ENCODE results near the gene CLN5.
"Not testable (repeated sequence)": the region's sequence is repeated elsewhere in the genome, so short reads cannot be mapped to it uniquely, and the experiment has no call there.

CLN5 gene

GRCh38 chr13:76991796-76992547, at the start of gene CLN5:
Gene CLN5, plus strand, starts transcription at chr13:76992081. Its CDS starts 18 bp downstream, at chr13:76992099.
- DNase-seq (ENCODE audit: extremely low read depth in 1 of 2, low read depth in 1 of 2): peak; percentile 83 to 89

DNA sequence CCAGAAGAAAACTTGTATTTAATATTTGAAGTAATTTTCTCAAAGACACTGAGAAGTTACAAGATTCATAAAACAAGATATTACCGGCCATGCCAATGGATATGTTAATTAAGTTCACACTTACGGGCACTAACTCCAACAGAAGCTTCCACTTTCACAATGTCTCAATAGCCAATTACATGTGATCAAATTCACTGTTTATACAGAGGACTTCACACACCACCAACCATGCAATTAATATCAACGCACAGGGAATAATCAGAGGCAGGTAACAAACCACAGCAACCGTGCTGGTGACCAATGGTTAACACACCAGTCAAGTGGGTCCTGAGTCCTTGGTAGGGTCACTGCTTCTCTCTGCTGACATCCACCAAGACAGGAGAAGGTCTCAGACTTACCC, 49.5 kb upstream of the CLN5 start:
- no peak for DNase-seq (ENCODE audit: extremely low read depth in 1 of 2, low read depth in 1 of 2)

- no peak for DNase-seq (ENCODE audit: extremely low read depth in 1 of 2, low read depth in 1 of 2)
Measured at GRCh38 chr13:76943646-76944045, 48.2 kb upstream of the CLN5 start.

GRCh38 chr13:76944456-76944855, 47.4 kb upstream of the CLN5 start:
- no peak for DNase-seq (ENCODE audit: extremely low read depth in 1 of 2, low read depth in 1 of 2)

DNA sequence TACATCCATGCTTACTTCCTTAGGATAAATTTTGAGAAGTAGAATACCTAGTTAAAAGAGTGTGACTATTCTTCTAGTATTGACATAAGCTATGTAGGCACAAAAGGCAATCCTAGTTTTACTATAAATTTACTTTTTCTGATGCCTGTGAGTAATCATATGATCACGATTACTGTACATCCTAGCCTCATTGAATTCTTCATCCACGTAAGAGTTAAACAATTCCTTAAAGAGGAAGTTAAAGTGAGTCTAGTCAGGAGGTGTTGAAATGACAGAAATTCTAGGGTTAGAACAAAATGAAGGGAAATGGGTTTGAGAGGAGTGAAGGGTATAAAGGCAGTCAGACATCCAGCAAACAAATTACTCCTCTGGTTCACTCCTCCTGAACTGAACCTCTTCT, 43.7 kb upstream of the CLN5 start, which contains the start of gene ACOD1:
Gene ACOD1 (plus strand): TSS at position 363 of the 400 bp plus-strand sequence. CDS start 48 bp downstream, outside the sequence.
- DNase-seq (ENCODE audit: extremely low read depth in 1 of 2, low read depth in 1 of 2): no peak

DNA sequence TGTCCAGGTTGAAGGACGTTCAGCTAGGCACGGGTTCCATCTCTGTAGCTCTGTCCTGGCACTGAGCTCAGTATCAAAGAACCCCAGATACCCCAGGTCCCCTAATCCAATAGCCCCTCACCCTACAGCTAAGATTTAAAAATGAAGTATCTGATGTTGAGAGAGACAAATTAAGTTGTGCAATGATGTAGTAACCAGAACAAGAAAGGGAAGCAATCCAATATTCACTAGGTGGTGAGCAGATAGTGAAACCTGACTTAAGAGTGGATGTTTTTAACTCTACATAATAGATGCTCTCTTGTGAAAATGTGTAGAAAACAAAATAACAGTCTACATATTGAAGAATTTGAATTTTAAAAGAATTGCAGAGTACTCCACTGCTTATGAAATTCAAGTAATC, 41.8 kb upstream of the CLN5 start:
- no peak for DNase-seq (ENCODE audit: extremely low read depth in 1 of 2, low read depth in 1 of 2)

DNA sequence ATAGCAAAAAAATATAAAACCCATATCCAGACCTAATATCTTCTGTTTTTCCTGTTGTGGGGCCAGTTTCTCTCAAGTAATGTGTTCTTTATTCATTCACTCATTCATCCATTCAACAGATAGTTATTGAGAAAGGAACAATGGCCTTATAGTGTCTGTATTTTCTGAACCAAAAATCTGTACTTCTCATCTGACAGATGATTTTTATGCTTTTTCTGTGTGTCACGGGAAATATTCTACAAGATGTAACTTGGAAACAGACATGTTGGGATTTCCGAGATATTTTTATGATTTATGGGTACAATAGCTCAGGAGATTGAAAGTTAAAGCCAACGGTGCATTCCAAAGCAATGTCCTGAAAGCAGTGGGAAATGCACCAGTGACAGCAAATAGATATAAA, 37.9 kb upstream of the CLN5 start:
- no peak for DNase-seq (ENCODE audit: extremely low read depth in 1 of 2, low read depth in 1 of 2)

GRCh38 chr13:76954538-76954937, 37.3 kb upstream of the CLN5 start:
- DNase-seq (ENCODE audit: extremely low read depth in 1 of 2, low read depth in 1 of 2): no peak

DNA sequence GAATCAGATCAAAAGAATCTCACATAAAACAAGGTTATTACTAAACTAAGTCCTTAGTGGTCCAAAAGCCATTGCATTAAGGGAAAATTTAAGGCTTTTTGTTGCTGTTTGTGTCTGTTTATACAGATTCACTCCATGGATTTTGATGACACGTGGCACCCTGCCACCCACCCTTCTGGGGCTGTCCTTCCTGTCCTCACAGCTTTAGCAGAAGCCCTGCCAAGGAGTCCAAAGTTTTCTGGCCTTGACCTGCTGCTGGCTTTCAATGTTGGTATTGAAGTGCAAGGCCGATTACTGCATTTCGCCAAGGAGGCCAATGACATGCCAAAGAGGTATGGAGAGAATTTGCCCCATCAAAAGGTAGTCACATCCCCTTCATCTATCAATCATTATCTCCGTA, 36.7 kb upstream of the CLN5 start:
- DNase-seq (ENCODE audit: extremely low read depth in 1 of 2, low read depth in 1 of 2): no peak

- no peak for DNase-seq (ENCODE audit: extremely low read depth in 1 of 2, low read depth in 1 of 2)
Measured at GRCh38 chr13:76955661-76956060, 36.2 kb upstream of the CLN5 start.

DNA sequence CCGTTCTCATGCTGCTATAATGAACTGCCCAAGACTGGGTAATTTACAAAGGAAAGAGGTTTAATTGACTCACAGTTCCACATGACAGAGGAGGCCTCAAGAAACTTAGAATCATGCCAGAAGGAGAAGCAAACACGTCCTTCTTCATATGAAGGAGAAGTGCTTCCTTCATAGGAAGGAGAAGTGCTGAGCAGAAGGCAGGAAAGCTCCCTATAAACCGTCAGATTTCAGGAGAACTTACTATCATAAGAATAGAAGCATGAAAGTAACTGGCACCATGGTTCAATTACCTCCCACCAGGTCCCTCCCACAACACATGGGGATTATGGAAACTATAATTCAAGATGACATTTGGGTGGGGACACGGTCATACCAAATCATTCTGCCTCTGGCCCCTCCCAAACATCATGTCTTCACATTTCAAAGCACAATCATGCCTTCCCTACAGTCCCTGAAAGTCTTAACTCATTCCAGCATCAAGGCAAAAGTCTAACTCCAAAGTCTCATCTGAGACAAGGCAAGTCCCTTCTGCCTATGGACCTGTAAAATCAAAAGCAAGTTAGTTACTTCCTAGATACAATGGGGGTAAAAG, 32.9 kb upstream of the CLN5 start:
- no peak for DNase-seq (ENCODE audit: extremely low read depth in 1 of 2, low read depth in 1 of 2)

- DNase-seq (ENCODE audit: extremely low read depth in 1 of 2, low read depth in 1 of 2): not testable (repeated sequence)
Measured at GRCh38 chr13:76959734-76960133, 32.1 kb upstream of the CLN5 start.

- DNase-seq (ENCODE audit: extremely low read depth in 1 of 2, low read depth in 1 of 2): no peak
Measured at GRCh38 chr13:76965759-76966421, 26.0 kb upstream of the CLN5 start.

DNA sequence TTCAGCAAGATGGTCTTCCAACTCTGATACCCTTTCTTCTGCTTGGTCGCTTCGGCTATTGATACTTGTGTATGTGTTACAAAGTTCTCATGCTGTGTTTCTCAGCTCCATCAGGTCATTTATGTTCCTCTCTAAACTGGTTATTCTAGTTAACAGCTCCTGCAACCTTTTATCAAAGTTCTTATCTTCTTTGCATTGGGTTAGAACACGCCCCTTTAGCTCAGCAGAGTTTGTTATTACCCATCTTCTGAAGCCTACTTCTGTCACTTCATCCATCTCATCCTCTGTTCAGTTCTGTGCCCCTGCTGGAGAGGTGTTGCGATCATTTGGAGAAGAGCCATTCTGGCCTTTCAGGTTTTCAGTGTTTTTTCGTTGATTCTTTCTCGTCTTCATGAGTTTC, 24.9 kb upstream of the CLN5 start:
- no peak for DNase-seq (ENCODE audit: extremely low read depth in 1 of 2, low read depth in 1 of 2)

DNA sequence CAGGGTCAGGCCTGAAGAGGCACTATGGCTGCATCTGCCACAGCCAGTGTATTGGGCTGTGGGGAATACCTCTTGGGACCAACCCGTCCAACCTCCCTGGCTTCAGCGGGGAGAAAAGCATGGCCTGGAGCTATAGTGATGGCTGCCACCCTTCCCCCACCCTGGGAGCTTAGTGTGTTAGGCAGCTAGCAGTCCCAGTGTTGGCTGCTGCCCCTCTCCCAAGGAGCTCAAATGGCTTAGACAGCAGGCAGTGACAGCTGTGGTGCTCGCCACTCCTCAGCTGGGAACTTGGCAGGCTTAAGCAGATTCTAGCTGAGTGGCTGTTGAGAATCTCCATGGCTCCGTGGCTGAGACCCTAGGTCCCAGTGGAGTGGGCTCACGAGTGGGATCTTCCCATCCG, 23.8 kb upstream of the CLN5 start:
- DNase-seq (ENCODE audit: extremely low read depth in 1 of 2, low read depth in 1 of 2): no peak

GRCh38 chr13:76969488-76970365, 22.2 kb upstream of the CLN5 start:
- no peak for DNase-seq (ENCODE audit: extremely low read depth in 1 of 2, low read depth in 1 of 2)

DNA sequence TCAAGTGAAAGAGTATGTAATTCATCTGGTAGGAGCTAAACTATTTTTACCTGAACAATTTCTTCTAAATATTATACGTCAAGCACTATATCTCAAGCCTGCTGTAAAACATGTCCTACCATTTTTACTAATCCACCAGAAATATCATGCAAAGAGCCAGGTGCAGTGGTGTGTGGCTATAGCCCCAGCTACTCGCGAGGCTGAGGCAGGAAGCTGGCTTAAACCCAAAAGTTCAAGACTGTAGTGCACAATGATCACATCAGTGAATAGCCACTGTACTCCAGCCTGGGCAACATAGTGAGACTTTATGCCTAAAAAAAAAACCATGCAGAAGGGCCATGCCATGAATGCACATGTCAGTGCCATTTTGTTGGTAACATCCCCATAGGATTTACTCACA, 20.7 kb upstream of the CLN5 start:
- DNase-seq (ENCODE audit: extremely low read depth in 1 of 2, low read depth in 1 of 2): no peak

DNA sequence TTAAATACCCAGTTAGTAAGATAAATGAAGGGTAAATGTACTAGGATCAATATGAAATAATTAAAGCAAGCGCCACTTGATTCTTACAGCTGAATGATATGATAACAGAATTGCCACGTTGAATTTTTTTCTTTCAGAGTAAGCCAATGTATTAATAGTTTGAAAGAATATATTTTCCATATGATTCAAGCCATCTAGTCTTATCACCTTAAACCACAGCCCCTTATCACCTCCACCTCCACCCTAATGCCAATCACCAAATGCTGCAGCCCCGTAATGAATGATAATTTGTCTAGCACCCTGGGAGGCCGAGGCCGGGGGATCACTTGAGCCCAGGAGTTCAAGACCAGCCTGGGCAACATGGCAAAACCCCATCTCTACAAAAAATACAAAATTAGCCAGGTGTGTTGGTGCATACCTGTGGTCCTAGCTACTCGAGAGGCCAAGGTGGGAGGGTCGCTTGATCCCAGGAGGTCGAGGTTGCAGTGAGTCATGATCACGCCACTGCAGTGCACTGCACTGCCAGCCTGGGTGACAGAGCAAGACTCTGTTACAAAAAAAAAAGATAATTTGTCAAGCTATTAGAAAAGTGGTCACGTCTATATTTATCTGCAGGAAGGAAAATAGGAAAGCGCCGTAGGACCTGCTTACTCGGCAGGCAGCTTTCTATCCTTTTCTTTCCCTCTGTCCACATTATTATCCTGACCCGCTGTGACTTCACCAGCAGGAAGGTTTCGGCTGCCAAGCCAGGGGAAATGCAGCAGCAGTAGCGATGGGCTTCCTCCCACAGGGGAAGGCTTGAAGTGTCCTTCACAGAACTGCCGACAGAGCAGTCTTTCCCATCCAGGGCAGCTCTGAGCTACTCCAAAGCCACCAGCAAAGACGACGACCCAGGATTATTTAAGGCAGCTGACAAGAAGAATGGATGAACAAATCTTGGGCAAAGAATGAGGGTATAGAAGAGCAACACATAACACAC, 19.7 kb upstream of the CLN5 start:
- DNase-seq (ENCODE audit: extremely low read depth in 1 of 2, low read depth in 1 of 2): no peak

- no peak for DNase-seq (ENCODE audit: extremely low read depth in 1 of 2, low read depth in 1 of 2)
Measured at GRCh38 chr13:76973920-76974617, 17.8 kb upstream of the CLN5 start.
